H7 (cell line): Measurements from ENCODE around the gene ASCL3. TPM values are rescaled to one million over a fixed set of nuclear protein-coding genes. Genes with fewer than 3 reads are reported as not detected.
"Not testable (repeated sequence)": the region's sequence is repeated elsewhere in the genome, so short reads cannot be mapped to it uniquely, and the experiment has no call there.

ENCODE experiments used
- DNase-seq: peaks from one replicate; pipeline ENCODE4 v3.0.0; 2012
- H3K27me3 ChIP-seq: 2 replicates; pipeline ENCODE4 v1.6.0; 2011; ENCODE audit warnings: mild to moderate bottlenecking, low read length; ENCODE audit not compliant: control insufficient read depth, insufficient read depth
- H3K36me3 ChIP-seq: replicated peaks from 2 replicates; pipeline ENCODE4 v1.5.1; 2011; ENCODE audit warnings: low read length; ENCODE audit not compliant: control insufficient read depth, insufficient read depth
- H3K4me3 ChIP-seq: 2 replicates; pipeline ENCODE4 v1.5.1; 2011; ENCODE audit warnings: low read depth, mild to moderate bottlenecking, control low read depth, low read length, moderate library complexity; ENCODE audit not compliant: insufficient read depth
- total RNA-seq: library from RNA; depleted of rRNA; stranded (reverse); fragments of >200 nt; shearing (Covaris generic); gene quantifications from 2 replicates; pipeline ENCODE4 v1.2.3, GENCODE V29; 2014; rRNA removed

The ASCL3 gene, protein sequence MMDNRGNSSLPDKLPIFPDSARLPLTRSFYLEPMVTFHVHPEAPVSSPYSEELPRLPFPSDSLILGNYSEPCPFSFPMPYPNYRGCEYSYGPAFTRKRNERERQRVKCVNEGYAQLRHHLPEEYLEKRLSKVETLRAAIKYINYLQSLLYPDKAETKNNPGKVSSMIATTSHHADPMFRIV
- total RNA-seq, result not detected in 2 replicates

DNA sequence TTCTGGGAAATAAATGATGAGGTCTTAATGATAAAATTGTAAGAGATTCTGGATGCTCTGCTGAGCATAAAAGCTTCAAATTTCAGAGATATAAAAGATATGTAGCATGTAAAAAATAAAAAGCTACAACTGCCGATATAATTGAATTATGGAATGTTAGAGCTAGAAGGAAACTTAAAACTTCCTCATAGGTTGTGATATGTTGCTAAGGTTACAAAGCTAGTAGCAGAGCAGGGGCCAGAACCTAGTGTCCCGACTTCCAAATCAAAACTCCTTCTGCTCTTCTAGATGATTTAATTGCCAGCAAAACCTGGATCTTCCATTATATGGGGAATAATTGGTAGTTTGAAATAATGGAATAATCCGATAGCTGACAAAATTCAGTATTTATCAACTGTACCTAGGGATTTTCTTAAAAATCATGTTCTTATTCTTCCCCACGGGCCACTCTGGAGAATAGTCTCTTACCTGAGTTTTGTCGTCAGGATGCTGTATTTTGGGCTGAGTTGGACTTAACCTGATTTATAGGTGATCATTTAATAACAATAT lies at the start of gene ASCL3:
TSS of gene ASCL3 (minus strand) at position 499 of the 549 bp plus-strand sequence. CDS start 4,855 bp downstream, outside the sequence.
- no peak within 1 kb of the TSS for H3K4me3 ChIP-seq
- no peak for DNase-seq
- H3K27me3 ChIP-seq, result no peaks in the 10 kb centered on the region

DNA sequence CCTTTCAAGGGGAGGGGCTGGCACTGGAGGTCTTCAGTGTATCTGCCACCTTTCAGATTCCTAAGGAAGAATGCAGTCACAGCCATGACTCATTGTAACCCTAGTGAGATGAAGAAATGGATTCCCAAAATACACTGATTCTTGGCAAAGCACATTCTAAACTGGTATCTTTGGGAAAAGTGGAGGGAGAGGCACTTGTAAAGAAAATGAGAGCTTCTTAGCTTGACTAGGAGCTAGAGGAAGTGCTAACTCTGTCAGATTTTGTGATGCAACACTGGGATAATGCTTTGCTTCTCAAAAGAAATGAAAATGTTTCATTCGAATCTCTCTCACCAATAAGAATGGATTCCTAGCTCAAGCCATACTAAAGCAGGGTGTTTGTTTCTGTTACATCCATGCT lies 46.6 kb upstream of the ASCL3 start:
- no peaks in the 10 kb centered on the region for H3K27me3 ChIP-seq
- peak; percentile 26 for DNase-seq
- H3K36me3 ChIP-seq, result no peaks in the 10 kb centered on the region
- H3K4me3 ChIP-seq, result no peak overlapping the region

More for the DNA sequence above, at the start of gene ASCL3:
- no peaks in the 10 kb centered on the region for H3K36me3 ChIP-seq

DNA sequence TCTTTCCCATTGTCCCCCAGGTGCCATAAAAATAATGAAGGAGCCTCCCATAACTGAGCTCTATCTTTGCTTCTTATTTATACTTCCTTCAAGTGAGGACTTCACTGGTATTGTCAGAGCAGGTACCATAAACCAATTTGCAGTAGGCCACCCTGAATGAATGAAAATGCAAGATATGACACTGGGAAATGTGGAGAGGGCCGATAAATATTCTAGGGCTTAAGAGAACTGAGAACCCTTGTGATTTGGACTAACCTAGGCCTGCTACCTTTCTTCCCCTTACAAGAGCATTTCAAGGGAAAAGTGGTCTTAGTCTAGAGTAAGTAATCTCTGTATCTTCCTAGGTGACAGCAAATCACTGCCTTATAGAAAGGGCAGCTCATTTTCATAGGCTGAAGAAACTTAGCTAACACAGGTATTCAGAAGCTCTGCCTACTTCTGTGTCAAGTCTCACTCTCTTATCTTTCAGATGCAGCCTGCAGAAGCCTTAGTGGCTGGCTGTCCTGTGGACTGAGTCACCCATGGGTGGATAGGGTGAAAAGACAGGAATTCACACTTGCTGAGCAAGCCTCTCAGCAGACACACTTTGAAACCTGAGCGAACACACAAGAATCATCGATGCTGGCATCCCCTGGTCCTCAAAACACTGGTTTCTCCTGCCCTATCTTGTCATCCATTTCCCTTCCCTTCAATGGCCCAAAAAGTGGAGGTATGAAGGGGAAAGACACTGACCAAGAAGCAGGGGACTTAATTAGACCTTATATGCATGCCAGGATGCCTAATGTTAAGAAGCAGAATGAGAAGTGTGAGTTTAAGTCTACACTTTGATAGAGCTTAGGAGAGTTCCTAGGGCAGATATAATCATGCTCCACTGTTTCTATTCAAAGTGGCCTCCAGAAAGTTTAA lies 45.8 kb upstream of the ASCL3 start:
- no peak for DNase-seq
- no peaks in the 10 kb centered on the region for H3K36me3 ChIP-seq
- H3K4me3 ChIP-seq, result no peak overlapping the region
- no peaks in the 10 kb centered on the region for H3K27me3 ChIP-seq

DNA sequence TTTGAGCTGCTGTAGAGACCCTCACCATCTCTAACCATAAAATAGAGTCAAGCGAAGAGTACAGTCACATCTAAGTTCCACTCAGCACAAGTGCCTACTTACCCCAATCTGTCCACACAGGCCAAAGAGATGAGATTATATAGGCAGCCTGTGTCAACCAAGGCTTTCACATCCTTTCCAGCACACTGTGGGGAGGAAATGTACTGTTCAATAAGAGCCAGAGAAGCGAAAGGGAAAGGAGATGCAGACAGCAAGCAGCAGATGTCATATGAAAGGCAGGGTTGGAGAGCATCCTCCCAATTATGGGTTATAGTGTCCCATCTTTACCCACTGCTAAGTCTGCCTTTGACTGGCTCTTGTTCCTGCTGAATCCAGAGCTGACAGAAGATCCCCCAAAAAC lies 44.6 kb upstream of the ASCL3 start:
- no peak for DNase-seq
- Histone ChIP-seq H3K36me3 (no peaks in the 10 kb centered on the region), H3K27me3 (no peaks in the 10 kb centered on the region), H3K4me3 (no peak overlapping the region)

DNA sequence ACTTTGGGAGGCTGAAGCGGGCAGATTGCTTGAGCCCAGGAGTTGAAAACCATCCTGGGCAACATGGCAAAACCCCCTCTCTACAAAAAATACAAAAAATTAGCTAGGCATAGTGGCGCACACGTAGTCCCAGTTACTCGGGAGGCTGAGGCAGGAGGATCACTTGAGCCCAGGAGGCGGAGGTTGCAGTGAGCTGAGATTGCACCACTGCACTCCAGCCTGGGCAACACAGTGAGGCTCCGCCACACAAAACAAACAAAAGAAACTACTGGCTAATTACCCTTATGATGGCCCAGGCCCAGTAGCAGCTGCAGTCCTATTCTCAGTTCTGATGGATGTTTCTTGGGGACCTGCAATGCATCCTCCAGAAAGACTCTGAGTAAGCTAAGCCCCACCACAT lies 44.0 kb upstream of the ASCL3 start:
- H3K27me3 ChIP-seq, H3K4me3 ChIP-seq, DNase-seq, H3K36me3 ChIP-seq: not testable (repeated sequence)

DNA sequence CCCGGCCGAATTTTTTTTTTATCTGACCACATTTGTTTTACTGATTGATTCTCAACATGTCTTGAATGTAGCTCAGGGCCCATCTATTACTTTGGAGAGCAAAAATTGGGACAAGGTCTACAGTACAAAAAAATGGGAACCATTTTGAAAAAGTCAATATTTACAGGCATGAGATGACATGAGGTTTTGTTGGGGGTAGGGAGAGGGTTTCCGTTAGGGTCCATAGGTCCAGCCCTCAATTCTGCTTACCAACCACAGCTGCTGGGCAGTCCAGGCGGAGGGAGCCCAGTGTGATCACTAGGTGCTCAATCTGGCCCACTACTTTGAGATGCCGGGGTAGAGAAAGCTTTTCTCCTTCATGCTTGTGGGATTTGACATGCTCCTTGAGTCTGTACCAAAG lies 42.6 kb upstream of the ASCL3 start:
- Histone ChIP-seq H3K36me3 (no peaks in the 10 kb centered on the region), H3K4me3 (no peak overlapping the region), H3K27me3 (no peaks in the 10 kb centered on the region)
- DNase-seq, result no peak

DNA sequence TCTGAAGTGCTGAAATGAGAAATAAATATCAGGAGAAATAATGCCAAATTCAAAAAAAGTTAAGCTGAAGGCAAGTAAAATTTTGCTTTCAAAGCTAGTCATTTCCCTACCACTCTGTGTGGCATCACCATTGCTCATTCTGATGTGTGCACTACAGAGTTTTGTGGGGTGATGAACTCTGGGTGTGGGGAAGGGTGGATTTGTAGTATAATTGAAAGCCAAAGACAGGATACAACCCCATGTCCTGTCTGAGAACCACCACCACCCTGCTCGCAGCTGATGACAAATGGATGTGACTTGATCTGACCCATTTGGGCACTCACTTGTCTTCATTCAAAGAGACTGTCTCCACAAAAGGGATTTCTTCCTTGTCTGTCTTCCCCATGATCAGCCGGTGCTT lies 40.7 kb upstream of the ASCL3 start:
- no peak for DNase-seq
- no peaks in the 10 kb centered on the region for H3K27me3 ChIP-seq
- no peak overlapping the region for H3K4me3 ChIP-seq
- H3K36me3 ChIP-seq, result no peaks in the 10 kb centered on the region

DNA sequence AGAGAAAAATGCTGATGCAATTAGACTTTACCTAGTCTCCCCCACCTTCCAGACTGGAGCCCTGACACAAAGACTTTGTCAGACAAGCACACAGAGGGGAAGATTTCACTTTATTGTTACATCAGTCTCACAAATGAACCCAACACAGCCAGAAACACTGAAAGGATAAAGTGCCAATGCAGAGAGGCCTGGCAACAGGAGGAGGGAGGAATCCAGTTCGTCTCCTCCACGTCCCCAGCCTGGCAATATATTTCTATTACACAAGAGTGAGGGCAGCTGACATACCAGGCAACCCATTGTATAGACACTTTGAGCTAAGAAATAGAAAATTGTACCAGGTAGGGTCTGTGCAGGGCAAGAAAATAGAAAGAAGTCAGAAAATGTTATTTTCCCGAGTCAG lies 37.7 kb upstream of the ASCL3 start:
- DNase-seq, result no peak
- Histone ChIP-seq H3K36me3 (no peaks in the 10 kb centered on the region), H3K27me3 (no peaks in the 10 kb centered on the region), H3K4me3 (no peak overlapping the region)

DNA sequence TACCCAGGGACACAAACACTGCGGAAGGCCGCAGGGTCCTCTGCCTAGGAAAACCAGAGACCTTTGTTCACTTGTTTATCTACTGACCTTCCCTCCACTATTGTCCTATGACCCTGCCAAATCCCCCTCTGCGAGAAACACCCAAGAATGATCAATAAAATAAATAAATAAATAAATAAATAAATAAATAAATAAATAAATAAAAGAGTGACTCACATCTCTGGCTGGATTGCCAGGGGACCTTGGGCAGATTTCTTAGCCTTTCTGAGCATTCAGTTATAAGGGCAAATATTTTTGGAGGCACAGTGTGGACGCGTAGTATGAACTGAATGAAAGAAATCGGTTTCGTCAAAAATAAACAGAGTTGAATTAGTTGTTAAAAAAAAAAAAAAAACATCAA lies 36.5 kb upstream of the ASCL3 start:
- not testable (repeated sequence) for H3K27me3 ChIP-seq, H3K4me3 ChIP-seq, DNase-seq, H3K36me3 ChIP-seq

DNA sequence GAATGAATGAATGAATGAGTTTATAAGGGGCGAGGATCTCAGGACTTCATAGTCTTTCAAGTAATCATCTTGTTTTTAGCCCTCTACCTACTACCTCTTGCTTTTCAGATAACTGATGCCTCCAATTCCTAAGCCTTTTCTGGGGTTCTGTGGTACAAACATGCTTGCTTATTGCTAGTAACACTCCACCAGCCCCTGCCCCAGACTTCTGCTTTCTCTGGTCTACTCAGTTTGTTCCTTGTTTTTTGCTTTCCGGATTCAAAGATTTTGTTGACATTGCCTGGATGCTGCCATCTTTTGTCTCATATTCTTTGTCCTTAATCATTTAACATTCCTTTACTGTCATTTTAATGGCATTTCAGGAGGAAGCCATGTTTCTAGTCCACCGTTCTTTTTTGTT lies 30.3 kb upstream of the ASCL3 start:
- H3K27me3 ChIP-seq, result no peaks in the 10 kb centered on the region
- no peak overlapping the region for H3K4me3 ChIP-seq
- H3K36me3 ChIP-seq, result no peaks in the 10 kb centered on the region; the same call in 1 of the 2 replicates
- no peak for DNase-seq

DNA sequence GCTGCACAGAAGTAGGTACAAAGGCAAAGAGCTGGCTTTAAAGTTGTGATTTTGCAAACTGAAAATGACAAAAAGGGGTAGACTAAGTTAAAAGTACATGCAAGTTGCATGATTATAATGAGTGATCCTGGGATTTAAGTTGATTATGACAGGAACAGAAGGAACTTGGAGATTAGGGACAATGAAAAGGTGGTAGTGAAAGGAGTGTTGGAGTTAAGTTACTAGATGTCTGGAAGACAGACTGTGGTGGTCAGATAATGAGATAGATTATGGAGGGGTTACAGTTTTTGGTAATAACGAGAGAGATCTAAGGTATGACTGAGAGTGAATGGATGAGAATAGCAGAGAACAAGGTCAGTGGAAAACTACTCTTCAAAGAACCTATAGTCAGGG lies 29.1 kb upstream of the ASCL3 start:
- H3K36me3 ChIP-seq, result no peaks in the 10 kb centered on the region; the same call in 1 of the 2 replicates
- no peak for DNase-seq
- H3K4me3 ChIP-seq, result no peak overlapping the region
- no peaks in the 10 kb centered on the region for H3K27me3 ChIP-seq

DNA sequence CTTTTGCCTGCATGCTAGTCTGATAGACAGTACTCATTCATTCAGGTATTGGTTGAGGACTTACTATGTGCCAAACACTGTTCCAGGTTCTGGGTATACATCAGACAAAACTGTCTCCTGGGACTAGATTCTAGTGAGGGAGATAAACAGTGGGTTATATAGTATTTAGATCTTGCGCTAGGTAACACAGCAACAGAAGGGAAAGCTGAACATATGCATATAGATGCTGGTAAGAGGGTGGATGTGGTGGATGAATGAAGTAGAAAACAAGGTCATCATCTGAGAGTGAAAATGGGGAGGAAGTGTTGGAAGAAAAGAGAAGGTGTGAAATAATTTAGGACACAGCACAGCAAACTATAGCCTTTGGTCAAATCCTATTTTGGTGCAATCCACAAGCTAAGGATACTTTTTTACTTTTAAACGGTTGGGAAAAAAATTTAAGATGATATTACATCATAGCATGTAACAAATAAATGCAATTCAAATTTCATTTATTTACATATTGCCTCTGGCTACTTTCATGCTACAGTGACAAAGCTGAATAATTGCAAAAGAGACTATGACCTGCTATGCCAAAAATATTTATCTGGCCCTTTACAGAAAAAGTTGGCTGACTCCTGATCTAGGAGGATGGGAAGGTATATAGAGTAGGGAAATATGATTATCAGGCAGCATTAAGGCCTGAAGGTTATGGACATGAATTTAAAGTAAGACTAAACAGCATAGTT lies 28.5 kb upstream of the ASCL3 start:
- Histone ChIP-seq H3K4me3 (no peak overlapping the region), H3K36me3 (no peaks in the 10 kb centered on the region; the same call in 1 of the 2 replicates), H3K27me3 (no peaks in the 10 kb centered on the region)
- no peak for DNase-seq

DNA sequence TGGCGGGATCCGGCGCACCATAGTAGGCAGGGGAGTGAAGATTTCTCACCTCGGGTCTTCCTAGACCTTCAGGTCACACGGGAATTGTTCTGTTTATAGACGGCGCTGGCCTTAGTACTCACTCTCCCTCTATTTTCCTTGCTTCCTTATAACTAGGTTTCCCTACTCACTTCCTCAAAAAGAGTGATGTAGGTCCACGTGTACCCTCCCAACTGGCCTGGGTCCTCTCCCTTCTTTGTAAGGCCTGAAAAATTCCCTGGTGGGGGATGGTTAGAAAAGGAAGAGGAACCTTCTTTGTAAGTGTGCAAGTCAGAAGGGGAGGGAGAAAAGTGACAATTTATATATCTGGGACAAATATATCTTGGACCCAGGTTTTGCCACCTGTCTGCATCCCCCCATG lies 24.4 kb upstream of the ASCL3 start:
- DNase-seq, result no peak
- Histone ChIP-seq H3K36me3 (no peaks in the 10 kb centered on the region; the same call in 1 of the 2 replicates), H3K27me3 (no peaks in the 10 kb centered on the region), H3K4me3 (no peak overlapping the region)
